GM19438 (cell line): ENCODE data around the gene GRM7.

ENCODE experiments used
- ATAC-seq: cut with Tn5 transposase; IDR thresholded peaks from one replicate; pipeline ENCODE4 v1.9.1; 2021; ENCODE audit warnings: low read depth; ENCODE audit not compliant: unreplicated experiment

GRM7 gene

GRCh38 chr3:7215706-7216105 is 354.8 kb downstream of the GRM7 start:
- no peak for ATAC-seq

DNA sequence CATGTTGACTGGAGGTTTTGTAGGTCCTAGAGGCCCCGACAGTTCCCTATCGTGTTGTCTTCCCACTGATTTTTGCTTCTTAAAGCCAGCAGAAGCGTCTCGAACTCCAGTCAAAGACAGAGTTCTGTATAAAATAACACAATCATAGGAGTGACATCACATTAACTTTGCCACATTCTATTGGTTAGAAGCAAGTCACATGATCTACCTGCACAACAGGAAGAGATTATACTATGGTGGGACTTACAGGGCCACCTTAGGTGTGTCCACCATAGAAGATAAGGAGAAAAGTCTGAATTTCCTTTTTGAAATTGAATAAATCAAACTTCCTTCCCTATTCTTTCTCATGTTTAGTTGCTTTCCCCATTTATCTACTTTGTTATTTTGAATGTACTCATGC is 365.5 kb downstream of the GRM7 start:
- no peak for ATAC-seq

GRCh38 chr3:7238565-7239295 is 377.8 kb downstream of the GRM7 start:
- no peak for ATAC-seq

DNA sequence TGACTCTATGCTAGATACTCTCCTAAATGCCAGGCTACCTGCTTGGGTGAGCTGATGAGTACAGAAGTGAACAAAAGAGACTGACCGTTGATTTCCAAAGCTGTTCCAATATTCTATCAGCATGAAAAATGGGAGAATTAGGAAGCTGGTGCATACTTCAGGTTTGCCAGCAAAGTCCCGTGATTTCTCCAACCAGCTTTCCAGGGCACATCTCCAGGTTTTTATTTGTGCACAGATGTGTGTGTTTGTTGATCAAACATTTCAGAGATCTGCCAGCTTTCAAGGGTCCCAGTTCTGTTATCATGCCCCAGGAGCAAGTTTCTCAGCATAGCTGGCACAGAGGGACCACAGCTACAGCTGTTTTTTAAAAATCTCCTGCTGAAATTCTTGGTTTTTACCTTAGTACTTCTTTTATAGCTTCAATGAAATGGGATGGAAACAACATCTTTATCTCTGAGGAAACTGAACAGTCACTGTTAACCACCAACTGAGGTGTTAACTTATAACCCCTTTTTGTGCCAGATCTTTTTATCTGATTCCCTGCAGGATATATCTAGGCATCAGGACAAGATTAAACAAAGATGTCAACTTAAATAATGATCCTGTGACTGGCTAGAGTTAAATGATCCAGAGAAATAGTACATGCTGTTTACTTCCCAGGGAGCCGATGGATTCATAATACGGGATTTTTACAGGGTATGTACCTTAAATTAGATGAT is 380.8 kb downstream of the GRM7 start:
- no peak for ATAC-seq

GRCh38 chr3:7242303-7242635 is 381.4 kb downstream of the GRM7 start:
- no peak for ATAC-seq

DNA sequence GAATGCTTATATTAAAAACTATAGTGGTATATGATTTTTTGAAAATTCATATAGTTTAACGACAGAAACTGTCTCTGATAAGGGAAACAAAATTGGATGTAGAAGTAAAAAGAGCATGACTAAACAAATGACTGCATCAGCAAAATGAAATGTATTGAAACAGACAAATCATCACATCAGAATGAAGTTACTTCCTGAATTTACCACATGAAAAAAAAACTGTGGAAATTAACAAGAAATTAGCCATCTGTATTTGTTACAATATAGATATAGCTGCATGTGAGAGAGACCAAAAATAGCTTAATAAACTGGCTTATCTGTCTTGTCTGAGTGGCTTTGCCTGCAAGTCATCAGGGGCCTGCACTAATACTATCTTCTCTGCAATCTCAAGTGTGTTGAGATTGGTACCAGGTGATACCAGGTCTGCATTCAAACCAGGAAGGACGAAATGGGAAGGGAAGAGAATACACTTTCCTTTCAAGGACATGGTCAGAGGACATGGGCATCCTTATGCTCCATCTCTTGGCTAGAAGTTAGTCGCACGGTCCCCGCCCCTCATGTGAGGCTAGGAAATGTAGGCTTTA is 388.7 kb downstream of the GRM7 start:
- ATAC-seq, result no peak

- ATAC-seq, result no peak
Observed at GRCh38 chr3:7254251-7254650, 393.3 kb downstream of the GRM7 start.

DNA sequence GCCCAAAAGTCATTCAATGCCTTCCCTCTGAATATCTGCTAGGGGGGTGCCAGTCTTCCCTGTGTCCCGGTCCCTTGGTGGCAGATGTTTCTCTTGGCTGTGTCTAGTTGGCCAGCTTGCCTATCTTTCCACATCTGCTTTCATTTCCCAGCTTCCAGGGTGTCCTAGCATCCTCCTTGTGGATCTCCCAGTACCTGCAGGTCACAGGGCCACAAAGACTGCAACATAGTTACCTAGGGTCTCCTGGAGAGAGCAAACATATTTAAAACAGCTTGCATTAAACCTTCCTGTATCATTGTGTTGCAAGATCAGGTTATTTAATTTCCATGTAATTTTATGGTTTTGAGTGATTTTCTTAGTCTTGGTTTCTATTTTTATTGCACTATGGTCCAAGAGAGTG is 400.1 kb downstream of the GRM7 start:
- no peak for ATAC-seq

- ATAC-seq, result no peak
Observed at GRCh38 chr3:7263347-7264195, 402.7 kb downstream of the GRM7 start.

- no peak for ATAC-seq
Observed at GRCh38 chr3:7264196-7264526, 403.2 kb downstream of the GRM7 start.

DNA sequence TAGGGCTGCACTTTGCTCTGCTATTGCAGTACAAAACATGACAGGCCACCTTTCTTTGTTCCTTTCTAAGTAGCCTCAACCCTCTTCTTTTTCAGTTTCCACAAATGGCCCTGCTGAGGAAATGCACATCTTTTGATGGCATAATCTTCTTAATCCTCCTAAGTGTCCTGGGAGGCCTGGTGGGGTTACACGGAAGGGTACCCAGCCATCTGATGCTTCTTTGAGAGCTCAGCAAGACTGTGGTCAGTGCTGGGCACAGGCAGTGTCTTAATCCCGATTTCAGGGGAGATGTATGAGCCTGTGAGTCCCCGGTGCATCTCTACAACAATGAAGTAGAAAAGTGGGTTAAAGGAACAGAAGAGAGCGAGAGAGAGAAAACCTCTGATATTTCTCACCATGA is 404.8 kb downstream of the GRM7 start:
- no peak for ATAC-seq

DNA sequence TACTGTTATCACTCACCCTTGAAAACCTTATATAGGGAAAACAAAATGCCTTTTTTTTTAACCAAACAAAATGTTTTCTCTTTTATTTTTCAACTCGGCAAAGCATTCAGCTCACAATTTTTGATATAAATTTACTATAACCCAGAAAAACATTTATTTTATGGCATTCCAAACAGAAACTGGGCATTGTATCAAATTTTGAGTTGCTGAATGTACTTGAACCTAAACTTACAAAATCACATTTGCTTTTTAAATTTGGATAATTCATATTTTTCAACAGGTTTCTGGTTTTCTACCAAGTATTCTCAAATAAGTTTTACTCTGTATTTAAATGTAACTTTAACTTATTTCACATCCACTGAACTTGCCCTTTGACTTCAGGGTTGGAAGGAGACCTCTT is 405.6 kb downstream of the GRM7 start:
- no peak for ATAC-seq

- no peak for ATAC-seq
Observed at GRCh38 chr3:7270731-7271130, 409.8 kb downstream of the GRM7 start.

DNA sequence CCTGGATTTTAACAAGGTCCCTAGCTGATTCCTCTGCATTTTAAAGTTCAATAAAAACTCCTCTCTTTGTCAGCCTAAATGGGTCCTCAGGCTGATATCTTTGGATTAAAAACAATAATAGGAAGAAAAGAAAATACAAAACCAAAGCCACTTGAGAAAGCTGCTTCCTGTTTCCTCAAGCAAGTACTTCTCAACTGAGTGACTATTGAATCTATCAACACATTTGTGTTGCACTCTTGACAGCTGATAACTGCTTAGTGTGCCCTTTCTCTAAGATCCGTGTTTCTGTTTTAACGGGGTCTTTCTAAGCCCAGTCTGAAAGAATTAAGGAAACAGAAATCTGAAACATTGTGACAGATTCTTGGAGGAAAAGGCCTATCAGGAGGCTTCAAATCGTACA is 410.7 kb downstream of the GRM7 start:
- ATAC-seq, result no peak

DNA sequence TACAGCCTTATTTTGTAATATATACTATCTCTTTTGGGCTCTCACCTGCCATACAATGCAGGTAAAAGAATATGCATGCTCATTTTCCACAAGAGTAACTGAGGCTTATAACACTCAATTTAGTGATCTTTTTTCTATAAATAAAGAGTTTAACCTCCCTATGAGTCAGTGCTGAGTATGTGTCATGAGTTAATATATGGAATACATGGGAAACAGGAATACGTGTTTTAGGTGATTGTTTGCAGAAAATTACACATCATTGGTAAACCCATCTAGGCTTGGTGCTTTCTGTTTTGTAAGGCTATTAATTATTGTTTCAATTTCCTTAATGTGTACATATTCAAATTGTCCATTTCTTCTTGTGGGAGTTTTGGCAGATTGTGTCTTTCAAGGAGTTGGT is 411.3 kb downstream of the GRM7 start:
- no peak for ATAC-seq

GRCh38 chr3:7275396-7275795 is 414.5 kb downstream of the GRM7 start:
- ATAC-seq, result no peak

- no peak for ATAC-seq
Observed at GRCh38 chr3:7280318-7280717, 419.4 kb downstream of the GRM7 start.

- ATAC-seq, result no peak
Observed at GRCh38 chr3:7282988-7283387, 422.1 kb downstream of the GRM7 start.

DNA sequence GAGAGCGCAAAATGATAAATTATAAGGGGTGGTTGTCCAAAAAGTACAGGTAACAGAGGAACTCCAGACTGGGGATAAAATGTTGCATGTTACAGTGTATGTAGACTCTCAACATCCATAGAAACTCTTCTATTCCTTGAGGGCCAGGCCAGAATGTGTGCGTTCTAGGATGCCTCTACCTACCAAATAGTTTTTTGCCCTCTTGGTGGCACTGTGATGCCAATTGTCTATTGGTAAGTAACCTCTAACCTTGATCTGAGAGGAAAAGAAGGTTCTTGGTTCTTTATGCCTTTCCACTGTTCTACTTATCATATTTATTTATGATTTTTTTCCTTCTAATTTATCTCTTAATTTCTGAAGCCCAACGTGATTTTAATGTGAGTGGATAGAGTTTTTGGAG is 424.6 kb downstream of the GRM7 start:
- no peak for ATAC-seq

DNA sequence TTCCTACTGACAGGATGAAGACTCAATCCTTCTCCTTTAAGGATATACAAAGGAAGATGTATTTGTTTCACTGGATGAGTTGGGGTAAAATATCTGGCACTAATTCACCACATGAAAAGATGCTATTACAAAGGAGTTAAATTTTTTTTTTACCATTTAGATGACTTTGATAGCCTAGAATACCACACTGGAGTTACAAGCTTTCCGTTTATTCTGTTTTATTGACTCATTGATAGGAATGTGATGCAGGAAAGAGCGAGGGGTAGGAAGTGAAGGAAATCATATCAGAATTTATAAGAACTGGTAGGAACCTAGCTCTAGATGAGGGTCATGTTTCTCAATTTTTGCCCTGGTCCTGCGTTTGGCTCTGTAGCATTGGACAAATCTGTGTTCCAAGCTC is 427.2 kb downstream of the GRM7 start:
- no peak for ATAC-seq

- ATAC-seq, result no peak
Observed at GRCh38 chr3:7289121-7289520, 428.2 kb downstream of the GRM7 start.
